GM18951 (cell line): ENCODE data around the gene UTP20.

Source experiments
- POLR2A ChIP-seq: IDR thresholded peaks from 4 replicates; pipeline ENCODE4 v1.6.1; 2011; ENCODE audit warnings: mild to moderate bottlenecking; ENCODE audit not compliant: insufficient read length, insufficient read depth; ENCODE audit errors: extremely low read depth
- in situ Hi-C: fragments of 300-500 bp; cut with MboI; formaldehyde crosslinking; loops from one replicate; pipeline ENCODE4 v1.12.0; 2022; ENCODE audit warnings: low sequenced_read_pairs, mixed read lengths, inconsistent platforms; ENCODE audit not compliant: unreplicated experiment

UTP20 gene

DNA sequence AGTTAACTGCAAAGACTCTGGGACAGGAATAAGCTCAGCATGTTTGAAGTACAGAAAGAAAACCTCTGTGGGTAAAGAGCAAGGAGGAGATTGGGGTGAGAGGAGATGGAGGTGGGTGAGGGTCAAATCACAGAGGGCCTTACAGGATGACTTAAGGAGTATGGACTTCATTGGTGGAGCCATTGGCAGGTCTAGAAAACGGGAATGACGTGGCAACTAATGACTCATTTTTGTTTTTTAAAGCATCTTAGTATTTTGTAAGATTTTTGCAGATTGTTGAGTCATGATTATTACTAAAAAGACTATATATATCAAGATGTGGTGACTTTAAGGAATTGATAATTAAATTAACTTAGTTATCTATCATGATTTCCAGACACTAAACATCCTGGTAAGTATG, 18.5 kb downstream of the UTP20 start:
- in situ Hi-C loops = no loop called here
- TF ChIP-seq POLR2A = no peak

DNA sequence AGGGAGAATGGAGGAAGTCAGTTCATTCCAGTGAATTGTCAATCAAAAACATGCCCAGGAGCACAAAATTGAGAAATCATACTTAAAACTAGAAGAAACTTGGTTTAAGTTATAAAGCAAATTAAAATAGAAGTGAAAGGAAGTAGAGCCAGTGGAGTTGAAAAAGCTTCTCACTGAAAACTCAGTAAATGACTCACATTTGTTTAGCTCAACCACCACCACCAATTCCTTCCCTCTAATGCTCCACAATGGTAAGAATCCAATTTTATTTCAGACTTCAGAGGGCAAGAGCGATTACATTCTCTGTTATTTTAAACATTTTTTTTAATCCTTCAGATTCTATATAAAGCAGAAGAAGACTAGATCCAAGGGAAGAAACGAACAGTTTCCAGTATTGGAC, 19.4 kb downstream of the UTP20 start:
- in situ Hi-C loops = no loop called here
- no peak for TF ChIP-seq POLR2A

DNA sequence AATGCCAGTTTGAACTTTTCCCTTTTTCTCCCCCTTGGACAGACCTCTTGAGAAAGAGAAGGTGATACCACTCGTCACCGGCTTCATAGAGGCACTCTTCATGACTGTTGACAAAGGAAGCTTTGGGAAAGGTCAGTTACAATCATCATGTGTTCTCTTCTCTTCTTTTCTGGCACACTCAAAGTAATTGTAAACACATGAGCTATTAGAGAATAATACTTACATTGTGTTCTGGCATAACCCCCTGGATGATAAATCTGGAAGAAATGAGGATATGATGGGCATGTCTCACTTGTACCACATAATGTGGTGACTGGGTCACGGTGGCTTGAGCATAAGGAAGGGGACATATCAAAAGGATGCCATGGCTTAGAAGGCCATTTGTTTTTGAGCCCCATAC, 20.0 kb downstream of the UTP20 start:
- in situ Hi-C loops = no loop called here
- no peak for TF ChIP-seq POLR2A

DNA sequence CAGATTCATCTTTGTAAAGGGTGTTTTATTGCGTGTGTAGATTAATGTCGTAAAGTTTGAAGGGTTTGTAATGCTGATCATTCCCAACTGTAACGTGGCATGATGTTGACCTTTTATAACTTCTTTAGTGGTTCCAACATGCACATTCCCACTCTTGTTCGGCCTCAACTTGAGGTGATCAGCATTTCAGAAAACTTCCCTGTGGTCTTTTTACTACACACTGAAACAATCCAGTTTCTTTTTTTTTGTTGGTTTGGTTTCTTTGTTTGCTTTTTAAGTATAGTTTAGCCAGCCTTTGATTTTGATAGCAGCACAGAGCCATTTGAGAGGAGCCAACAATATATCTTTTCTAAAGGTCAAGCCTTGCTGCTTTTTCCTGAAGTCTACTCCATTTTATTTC, 22.8 kb downstream of the UTP20 start:
- in situ Hi-C loops = no loop called here
- no peak for TF ChIP-seq POLR2A

DNA sequence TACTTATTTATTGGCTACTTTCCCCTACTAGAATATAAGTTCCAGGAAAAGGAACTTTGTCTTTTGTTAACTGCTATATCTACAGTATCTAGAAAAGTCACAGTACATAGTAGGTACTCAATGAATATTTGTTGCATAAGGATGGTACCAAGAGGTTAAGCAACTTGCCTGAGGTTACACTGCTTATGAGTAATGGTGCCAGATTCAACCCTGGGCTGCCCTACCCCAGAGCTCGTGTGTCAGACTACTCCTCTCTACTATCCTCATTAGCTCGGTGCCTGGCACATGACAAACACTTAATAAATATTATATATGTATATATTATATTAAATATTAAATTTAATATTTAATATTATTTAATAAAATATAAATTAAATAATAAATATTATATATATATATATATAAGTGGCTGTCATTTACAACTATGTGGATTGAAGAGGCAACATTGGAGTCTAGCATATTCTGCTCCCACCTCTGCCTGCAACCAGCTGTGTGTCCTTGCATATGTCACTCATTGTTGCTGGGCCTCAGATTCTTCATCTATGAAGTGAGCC, 25.4 kb downstream of the UTP20 start:
- in situ Hi-C loops = no loop called here

DNA sequence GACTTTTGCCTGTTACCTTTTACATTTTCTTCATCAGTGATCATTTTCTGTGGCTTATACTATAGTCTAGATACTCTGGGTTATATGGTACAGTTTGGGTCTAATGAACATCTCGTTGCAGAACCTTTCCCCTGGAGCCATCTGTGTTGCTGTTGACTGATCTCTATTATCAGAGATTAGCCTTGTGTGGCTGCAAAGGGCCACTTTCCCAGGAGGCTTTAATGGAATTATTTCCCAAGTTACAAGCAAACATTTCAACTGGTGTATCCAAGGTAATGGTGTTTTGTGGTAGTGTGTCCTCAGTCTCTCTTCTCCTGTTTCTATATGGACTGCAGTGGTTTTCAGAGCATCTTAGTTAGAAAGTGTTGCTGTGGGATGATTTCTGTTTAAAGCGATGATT, 25.9 kb downstream of the UTP20 start:
- TF ChIP-seq POLR2A = no peak
- in situ Hi-C loops = no loop called here

More for the DNA sequence above, 25.4 kb downstream of the UTP20 start:
- TF ChIP-seq POLR2A = no peak

DNA sequence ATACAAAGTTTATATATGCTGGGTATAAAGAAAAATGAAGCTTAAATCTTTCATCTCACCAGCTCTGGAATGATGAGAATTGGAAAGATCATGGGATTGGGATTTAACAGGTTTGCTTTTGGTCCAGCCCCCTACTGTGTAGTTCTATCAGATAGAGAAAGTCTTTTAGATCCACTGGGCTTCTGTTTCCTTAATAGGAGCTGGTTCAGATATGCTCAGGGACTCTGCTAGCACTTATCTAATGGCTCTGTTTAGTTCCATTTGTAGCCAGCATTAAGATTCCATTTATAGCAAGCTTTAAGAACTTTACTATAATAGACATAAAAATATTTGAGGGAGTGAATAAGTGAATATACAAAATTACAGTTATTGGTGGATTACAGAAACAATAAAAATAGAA, 42.6 kb downstream of the UTP20 start:
- no peak for TF ChIP-seq POLR2A
- in situ Hi-C loops = no loop called here

DNA sequence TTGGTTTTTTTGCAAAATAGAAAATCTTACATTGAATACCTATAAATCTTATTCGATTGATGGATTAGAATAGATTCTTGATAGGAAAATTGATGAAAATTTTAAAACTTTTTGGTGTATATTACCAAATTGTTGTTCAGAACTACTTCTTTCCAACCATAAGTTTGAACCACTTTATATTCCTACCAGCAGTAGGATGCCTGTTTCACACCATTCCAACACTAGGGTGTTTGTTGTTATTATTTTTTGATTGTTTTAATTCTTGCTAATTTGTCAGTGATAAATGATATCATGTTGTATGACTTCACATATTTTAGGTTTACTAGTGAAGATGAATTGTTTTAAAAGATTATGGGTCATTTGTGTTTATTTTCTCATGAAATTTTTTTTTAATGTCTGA, 43.4 kb downstream of the UTP20 start:
- in situ Hi-C loops = no loop called here
- no peak for TF ChIP-seq POLR2A

DNA sequence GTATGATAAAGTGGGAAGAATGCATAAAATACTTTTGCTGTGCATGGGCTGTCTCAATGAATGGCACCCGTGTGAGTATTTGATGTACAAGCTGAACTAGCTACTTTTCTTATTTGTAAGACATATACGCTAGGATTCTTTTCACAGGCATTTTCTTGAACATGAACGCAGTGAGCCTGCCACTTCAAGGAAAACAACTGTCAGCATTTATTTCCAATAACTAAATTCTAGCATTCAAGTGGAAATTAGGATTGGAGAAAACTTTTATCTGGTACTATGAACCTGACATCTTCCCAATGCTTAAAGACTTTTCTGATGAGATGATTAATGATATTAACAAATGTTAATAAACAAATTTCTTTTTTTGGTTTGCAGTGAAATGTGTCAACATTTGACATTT, 45.7 kb downstream of the UTP20 start:
- TF ChIP-seq POLR2A = no peak
- in situ Hi-C loops = no loop called here

DNA sequence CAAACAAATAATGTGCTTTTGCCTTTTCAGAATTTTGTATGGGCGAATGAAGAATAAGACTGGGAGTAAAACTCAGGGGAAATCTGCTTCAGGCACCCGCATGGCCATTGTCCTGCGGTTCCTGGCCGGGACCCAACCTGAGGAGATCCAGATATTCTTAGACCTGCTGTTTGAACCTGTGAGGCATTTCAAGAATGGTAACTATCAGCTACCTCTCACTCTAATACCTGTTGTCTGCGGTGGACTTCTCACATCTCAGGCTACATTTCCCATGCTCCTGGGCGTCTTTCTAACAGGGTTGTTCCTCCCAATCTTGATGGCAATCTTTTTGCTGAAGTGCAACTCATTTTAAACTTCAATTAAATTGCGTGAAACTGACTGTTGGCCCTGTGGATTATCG, 47.1 kb downstream of the UTP20 start:
- in situ Hi-C loops = no loop called here
- no peak for TF ChIP-seq POLR2A

DNA sequence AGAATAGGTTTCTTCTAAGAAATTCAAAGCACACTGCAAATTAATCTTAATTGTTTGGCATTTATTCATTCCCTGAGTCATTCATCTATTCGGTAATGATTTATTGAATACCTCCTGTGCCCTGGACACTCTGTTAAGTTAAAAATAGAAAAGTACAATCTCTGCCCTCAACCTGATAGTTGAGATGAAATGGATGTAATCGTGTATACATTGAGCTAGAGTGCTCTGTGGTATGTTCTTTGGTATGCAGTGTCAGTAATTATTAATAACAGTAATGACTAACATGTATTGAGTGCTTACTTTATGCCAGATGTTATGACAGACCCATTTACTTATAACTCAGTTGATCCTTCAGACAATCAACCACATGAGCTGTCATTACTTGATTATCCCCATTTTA, 47.6 kb downstream of the UTP20 start:
- TF ChIP-seq POLR2A = no peak
- in situ Hi-C loops = no loop called here

GRCh38 chr12:101328917-101329316, 49.0 kb downstream of the UTP20 start:
- in situ Hi-C loops = no loop called here
- no peak for TF ChIP-seq POLR2A

GRCh38 chr12:101330631-101331030, 50.7 kb downstream of the UTP20 start:
- in situ Hi-C loops = no loop called here

DNA sequence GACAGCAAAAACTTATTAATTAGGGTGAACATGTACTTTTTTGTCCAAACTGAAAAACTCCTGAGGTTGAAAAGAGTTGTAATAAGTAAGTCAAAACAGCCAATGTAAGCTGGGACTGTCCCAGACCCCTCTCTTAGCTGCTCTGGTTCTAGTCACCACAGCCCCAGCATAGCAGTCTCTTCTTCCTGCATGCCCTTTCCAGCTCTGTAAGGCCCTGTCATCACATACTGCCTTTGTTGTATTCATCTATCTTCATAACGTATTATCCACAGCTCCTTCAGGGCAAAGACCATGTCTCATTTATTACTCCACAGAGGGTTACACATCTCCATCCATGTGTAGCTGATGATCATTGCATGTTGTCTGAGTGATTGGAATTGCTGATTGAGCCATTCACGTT, 56.5 kb downstream of the UTP20 start:
- no peak for TF ChIP-seq POLR2A
- in situ Hi-C loops = no loop called here

More at GRCh38 chr12:101330631-101331030, 50.7 kb downstream of the UTP20 start:
- no peak for TF ChIP-seq POLR2A

- in situ Hi-C loops = no loop called here
- no peak for TF ChIP-seq POLR2A
Observed at GRCh38 chr12:101338087-101338486, 58.2 kb downstream of the UTP20 start.

DNA sequence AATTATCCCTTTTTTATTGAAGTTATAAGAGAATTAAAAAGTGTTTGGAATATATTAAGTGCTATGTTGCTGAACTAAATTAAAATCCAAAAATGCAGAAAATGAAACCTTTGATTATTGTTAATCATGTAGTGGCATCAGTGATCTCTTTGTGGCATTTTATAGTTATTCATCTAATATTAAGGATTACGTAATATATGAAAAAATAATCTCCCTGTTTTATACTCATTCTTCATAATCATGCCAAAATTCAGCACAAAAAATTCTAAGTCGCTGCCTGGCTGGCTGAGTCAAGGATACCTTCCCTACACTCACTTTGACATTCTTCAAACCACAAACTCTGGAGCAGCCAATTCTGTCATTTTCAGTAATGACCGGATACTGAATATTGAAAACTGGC, 64.0 kb downstream of the UTP20 start:
- TF ChIP-seq POLR2A = no peak
- in situ Hi-C loops = no loop called here

DNA sequence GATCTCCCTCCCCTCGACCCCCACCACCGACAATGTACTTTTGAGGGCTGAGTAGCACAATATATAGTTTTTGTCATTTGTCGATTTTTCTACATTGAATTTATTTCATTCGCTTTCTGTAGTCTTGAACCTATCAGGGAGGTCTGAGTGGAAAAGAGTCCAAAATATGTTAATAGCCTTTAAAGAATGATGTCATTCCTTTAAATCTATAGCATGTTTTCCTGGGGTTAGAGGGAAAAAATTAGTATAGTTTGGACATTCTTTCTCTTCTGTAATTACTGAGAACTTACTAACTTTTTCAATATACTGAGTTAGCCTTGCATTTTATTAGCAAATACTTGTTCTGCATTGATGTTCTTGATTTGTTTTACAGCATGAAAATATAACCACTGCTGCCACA, 71.8 kb downstream of the UTP20 start:
- in situ Hi-C loops = no loop called here

More for the DNA sequence above, 71.8 kb downstream of the UTP20 start:
- TF ChIP-seq POLR2A = no peak
